ENCODE measurements around the gene LTN1. TPM values are rescaled to one million over a fixed set of nuclear protein-coding genes. Genes with fewer than 3 reads are reported as not detected.

The LTN1 gene
- total and polyA plus RNA-seq, 2 of the 13 experiments (the other 11 are each of a cell fraction or from before 2014, with no cell fraction given): 6.7 to 24.6 TPM

DNA sequence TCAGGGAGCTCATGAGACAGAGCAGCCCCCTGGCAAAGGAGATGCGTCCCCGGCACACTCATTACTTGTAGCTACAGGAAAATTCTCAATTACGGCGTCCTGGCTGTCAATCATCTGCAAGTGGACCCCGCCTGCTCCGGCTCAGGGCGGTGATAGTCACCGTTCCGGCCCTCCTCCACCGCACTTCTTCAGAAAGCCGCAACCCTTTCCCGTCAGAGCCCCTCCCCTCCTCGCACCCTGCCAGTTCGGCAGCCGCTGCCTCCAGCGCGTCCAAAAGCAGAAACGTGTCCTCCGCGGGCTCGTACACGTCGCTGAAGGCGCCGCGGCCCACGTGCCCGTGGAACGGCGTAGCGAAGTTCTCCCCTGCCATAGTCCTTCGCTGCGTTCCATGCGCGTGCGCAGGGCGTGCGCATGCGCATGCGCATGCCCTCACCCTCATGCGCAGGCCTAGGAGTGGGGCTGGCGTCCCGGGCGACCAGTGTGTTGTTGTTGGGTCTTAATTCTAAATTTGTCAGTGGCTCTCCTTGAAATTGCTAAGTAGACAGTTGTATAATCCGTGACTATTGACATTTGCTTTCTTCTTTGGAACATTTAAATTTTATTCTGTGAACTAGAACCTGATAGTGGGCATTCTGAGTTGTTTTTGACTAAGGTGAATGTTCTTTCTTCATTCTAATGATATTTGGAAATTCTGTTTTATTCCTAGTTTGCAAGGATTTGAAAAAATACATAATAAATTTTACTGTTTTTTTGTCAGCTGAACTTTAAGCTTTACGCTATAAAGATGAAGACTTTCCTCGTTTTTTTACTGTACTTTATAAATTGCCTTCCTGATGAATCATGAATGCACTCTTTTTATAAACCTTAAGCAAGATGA, 107.5 kb downstream of the LTN1 start (continued):
- TF ChIP-seq, protein P1, sequence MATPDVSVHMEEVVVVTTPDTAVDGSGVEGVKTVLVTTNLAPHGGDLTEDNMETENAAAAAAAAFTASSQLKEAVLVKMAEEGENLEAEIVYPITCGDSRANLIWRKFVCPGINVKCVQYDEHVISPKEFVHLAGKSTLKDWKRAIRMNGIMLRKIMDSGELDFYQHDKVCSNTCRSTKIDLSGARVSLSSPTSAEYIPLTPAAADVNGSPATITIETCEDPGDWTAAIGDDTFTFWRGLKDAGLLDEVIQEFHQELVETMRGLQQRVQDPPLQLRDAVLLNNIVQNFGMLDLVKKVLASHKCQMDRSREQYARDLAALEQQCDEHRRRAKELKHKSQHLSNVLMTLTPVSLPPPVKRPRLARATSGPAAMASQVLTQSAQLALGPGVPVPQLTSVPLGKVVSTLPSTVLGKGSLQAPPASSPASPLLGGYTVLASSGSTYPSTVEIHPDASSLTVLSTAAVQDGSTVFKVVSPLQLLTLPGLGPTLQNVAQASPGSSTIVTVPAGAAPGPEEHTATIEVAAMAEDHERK (CRISPR knock-in tag; IDR thresholded peaks at IDR 0.05; ENCODE audit: low read depth): peak; percentile 78
- peak; percentile 98 for TF ChIP-seq NFIB (CRISPR knock-in tag; IDR thresholded peaks at IDR 0.05; ENCODE audit: borderline replicate concordance)
- TF ChIP-seq, protein P2, sequence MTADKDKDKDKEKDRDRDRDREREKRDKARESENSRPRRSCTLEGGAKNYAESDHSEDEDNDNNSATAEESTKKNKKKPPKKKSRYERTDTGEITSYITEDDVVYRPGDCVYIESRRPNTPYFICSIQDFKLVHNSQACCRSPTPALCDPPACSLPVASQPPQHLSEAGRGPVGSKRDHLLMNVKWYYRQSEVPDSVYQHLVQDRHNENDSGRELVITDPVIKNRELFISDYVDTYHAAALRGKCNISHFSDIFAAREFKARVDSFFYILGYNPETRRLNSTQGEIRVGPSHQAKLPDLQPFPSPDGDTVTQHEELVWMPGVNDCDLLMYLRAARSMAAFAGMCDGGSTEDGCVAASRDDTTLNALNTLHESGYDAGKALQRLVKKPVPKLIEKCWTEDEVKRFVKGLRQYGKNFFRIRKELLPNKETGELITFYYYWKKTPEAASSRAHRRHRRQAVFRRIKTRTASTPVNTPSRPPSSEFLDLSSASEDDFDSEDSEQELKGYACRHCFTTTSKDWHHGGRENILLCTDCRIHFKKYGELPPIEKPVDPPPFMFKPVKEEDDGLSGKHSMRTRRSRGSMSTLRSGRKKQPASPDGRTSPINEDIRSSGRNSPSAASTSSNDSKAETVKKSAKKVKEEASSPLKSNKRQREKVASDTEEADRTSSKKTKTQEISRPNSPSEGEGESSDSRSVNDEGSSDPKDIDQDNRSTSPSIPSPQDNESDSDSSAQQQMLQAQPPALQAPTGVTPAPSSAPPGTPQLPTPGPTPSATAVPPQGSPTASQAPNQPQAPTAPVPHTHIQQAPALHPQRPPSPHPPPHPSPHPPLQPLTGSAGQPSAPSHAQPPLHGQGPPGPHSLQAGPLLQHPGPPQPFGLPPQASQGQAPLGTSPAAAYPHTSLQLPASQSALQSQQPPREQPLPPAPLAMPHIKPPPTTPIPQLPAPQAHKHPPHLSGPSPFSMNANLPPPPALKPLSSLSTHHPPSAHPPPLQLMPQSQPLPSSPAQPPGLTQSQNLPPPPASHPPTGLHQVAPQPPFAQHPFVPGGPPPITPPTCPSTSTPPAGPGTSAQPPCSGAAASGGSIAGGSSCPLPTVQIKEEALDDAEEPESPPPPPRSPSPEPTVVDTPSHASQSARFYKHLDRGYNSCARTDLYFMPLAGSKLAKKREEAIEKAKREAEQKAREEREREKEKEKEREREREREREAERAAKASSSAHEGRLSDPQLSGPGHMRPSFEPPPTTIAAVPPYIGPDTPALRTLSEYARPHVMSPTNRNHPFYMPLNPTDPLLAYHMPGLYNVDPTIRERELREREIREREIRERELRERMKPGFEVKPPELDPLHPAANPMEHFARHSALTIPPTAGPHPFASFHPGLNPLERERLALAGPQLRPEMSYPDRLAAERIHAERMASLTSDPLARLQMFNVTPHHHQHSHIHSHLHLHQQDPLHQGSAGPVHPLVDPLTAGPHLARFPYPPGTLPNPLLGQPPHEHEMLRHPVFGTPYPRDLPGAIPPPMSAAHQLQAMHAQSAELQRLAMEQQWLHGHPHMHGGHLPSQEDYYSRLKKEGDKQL (CRISPR knock-in tag; IDR thresholded peaks at IDR 0.05; ENCODE audit: low read depth): peak; percentile 62
- TF ChIP-seq RXRA (CRISPR knock-in tag; IDR thresholded peaks at IDR 0.05): peak; percentile 83
- TF ChIP-seq, protein P3, sequence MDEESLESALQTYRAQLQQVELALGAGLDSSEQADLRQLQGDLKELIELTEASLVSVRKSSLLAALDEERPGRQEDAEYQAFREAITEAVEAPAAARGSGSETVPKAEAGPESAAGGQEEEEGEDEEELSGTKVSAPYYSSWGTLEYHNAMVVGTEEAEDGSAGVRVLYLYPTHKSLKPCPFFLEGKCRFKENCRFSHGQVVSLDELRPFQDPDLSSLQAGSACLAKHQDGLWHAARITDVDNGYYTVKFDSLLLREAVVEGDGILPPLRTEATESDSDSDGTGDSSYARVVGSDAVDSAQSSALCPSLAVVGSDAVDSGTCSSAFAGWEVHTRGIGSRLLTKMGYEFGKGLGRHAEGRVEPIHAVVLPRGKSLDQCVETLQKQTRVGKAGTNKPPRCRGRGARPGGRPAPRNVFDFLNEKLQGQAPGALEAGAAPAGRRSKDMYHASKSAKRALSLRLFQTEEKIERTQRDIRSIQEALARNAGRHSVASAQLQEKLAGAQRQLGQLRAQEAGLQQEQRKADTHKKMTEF (CRISPR knock-in tag; IDR thresholded peaks at IDR 0.05): peak; percentile 94
- peak; percentile 98; the same call in 1 of the 2 replicates for TF ChIP-seq ZFP82 (CRISPR knock-in tag; IDR thresholded peaks at IDR 0.05; ENCODE audit: borderline replicate concordance)
- TF ChIP-seq, protein P4, sequence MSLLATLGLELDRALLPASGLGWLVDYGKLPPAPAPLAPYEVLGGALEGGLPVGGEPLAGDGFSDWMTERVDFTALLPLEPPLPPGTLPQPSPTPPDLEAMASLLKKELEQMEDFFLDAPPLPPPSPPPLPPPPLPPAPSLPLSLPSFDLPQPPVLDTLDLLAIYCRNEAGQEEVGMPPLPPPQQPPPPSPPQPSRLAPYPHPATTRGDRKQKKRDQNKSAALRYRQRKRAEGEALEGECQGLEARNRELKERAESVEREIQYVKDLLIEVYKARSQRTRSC (CRISPR knock-in tag; IDR thresholded peaks at IDR 0.05; ENCODE audit: low read depth): peak; percentile 98; the same call in 1 of the 2 replicates
- TF ChIP-seq CEBPG (CRISPR knock-in tag; IDR thresholded peaks at IDR 0.05): peak; percentile 50
- TF ChIP-seq, protein P5, sequence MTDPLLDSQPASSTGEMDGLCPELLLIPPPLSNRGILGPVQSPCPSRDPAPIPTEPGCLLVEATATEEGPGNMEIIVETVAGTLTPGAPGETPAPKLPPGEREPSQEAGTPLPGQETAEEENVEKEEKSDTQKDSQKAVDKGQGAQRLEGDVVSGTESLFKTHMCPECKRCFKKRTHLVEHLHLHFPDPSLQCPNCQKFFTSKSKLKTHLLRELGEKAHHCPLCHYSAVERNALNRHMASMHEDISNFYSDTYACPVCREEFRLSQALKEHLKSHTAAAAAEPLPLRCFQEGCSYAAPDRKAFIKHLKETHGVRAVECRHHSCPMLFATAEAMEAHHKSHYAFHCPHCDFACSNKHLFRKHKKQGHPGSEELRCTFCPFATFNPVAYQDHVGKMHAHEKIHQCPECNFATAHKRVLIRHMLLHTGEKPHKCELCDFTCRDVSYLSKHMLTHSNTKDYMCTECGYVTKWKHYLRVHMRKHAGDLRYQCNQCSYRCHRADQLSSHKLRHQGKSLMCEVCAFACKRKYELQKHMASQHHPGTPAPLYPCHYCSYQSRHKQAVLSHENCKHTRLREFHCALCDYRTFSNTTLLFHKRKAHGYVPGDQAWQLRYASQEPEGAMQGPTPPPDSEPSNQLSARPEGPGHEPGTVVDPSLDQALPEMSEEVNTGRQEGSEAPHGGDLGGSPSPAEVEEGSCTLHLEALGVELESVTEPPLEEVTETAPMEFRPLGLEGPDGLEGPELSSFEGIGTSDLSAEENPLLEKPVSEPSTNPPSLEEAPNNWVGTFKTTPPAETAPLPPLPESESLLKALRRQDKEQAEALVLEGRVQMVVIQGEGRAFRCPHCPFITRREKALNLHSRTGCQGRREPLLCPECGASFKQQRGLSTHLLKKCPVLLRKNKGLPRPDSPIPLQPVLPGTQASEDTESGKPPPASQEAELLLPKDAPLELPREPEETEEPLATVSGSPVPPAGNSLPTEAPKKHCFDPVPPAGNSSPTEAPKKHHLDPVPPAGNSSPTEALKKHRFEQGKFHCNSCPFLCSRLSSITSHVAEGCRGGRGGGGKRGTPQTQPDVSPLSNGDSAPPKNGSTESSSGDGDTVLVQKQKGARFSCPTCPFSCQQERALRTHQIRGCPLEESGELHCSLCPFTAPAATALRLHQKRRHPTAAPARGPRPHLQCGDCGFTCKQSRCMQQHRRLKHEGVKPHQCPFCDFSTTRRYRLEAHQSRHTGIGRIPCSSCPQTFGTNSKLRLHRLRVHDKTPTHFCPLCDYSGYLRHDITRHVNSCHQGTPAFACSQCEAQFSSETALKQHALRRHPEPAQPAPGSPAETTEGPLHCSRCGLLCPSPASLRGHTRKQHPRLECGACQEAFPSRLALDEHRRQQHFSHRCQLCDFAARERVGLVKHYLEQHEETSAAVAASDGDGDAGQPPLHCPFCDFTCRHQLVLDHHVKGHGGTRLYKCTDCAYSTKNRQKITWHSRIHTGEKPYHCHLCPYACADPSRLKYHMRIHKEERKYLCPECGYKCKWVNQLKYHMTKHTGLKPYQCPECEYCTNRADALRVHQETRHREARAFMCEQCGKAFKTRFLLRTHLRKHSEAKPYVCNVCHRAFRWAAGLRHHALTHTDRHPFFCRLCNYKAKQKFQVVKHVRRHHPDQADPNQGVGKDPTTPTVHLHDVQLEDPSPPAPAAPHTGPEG (CRISPR knock-in tag; IDR thresholded peaks at IDR 0.05): peak; percentile 93
- 0 out of 2 replicates have a peak, but pooled peaks have one; percentile 57 for TF ChIP-seq FOXM1 (CRISPR knock-in tag; IDR thresholded peaks at IDR 0.05)
- TF ChIP-seq MTA1 (CRISPR knock-in tag; IDR thresholded peaks at IDR 0.05; ENCODE audit: borderline replicate concordance): peak; percentile 98
- TF ChIP-seq ZIK1 (CRISPR knock-in tag; IDR thresholded peaks at IDR 0.05; ENCODE audit: borderline replicate concordance, low read depth): peak; percentile 99

Measured in HepG2 (cell line).